ENCODE measurements around the gene DNHD1. TPM values are rescaled to one million over a fixed set of nuclear protein-coding genes. Genes with fewer than 3 reads are reported as not detected.

DNHD1 gene
- total and polyA plus RNA-seq, 2 of the 8 experiments (the other 6 are each of a cell fraction or from before 2014, with no cell fraction given) = 5.0 to 6.8 TPM

DNA sequence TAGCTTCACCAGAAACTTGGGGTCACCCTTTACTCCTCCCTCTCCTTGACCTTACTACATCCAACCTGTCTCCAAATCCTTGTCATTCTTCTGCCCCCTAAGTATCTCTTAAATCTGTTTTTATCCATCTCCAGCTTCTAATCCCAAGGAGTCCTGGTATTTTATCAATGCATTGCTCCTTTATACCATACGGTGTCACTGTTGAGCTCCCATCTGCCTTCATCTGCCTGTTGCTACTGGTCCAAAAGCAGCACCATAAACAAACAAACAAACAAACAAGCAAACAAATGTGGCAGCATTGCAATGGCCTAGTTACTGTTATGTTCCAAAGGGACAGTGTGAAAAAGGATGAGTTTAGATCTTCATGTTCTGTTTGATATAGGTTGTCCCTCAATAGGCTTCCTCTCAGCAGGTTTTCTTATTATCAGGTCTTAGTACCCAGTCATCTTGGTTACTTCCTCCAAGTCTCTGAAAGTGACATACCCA lies 34.2 kb downstream of the DNHD1 start:
- no peak overlapping the region for H3K9ac ChIP-seq (replicated peaks in 1 of 4; ENCODE audit: extremely low read depth in 1 of 4, low read depth in 3 of 4, low read length in 3 of 4)
- no peaks in the 10 kb centered on the region for H3K23me2 ChIP-seq (ENCODE audit: low read depth, low read length)
- H2BK15ac ChIP-seq (ENCODE audit: low read length) = no peak overlapping the region
- no peaks in the 10 kb centered on the region for H3K4me1 ChIP-seq (replicated peaks in 1 of 4; ENCODE audit: control insufficient read depth in 3 of 4, insufficient read depth in 4 of 4, low read length in 3 of 4)
- H3K4me2 ChIP-seq (ENCODE audit: insufficient read depth in 1 of 2, low read depth in 2 of 2, low read length in 2 of 2) = no peak overlapping the region
- CTCF ChIA-PET (ENCODE audit: partially characterized antibody) = interaction anchor here (0.6 to 6.7 kb wide), 60 partner anchors 12 to 227 kb away, joined by 3 to 64 read pairs (median 4); partner anchors contain the start of genes DNHD1, ILK, RRP8 and TAF10
- H3K4ac ChIP-seq (replicated peaks; ENCODE audit: insufficient read length, low read depth, low read length) = no peak overlapping the region
- H3K14ac ChIP-seq (ENCODE audit: insufficient read length) = no peak overlapping the region
- POLR2A ChIA-PET (ENCODE audit: partially characterized antibody) = interaction anchor here (0.6 to 1.5 kb wide), 8 partner anchors 10 to 159 kb away, joined by 3 to 4 read pairs (median 3); partner anchors contain the start of genes DNHD1, MRPL17 and TAF10
- H3K36me3 ChIP-seq (ENCODE audit: control insufficient read depth in 2 of 4, insufficient read depth in 4 of 4, low read length in 3 of 4) = peaks cover 0 to 3% (median under 1%) of the 10 kb centered on the region in 4 experiments; a peak in 2 of 8 replicates
- H3K23ac ChIP-seq (ENCODE audit: insufficient read length) = no peak overlapping the region
- no peak overlapping the region for H4K5ac ChIP-seq (ENCODE audit: insufficient read length, low read depth, low read length)
- DNase-seq (ENCODE audit: low read depth in 1 of 2, low spot score in 2 of 2) (no peak), FAIRE-seq (peak; percentile 97)
- no peak overlapping the region for H2AFZ ChIP-seq (ENCODE audit: low read length)
- no peaks in the 10 kb centered on the region for H3K9me3 ChIP-seq (ENCODE audit: insufficient read depth in 2 of 2, low read depth in 1 of 2, low read length in 1 of 2)
- no peak overlapping the region for H2AK5ac ChIP-seq (ENCODE audit: low read depth, low read length)
- no peak overlapping the region; the same call in 1 of the 2 replicates for H3K27ac ChIP-seq (ENCODE audit: low read depth, low read length)
- no peak overlapping the region for H4K91ac ChIP-seq (replicated peaks; ENCODE audit: insufficient read length, low read length)
- H3K79me1 ChIP-seq (ENCODE audit: low read depth, low read length) = no peaks in the 10 kb centered on the region
- H3K4me3 ChIP-seq (ENCODE audit: extremely low read depth in 1 of 4, insufficient read depth in 2 of 4, low read depth in 3 of 4, low read length in 4 of 4) = no peak overlapping the region
- H4K20me1 ChIP-seq (replicated peaks in 1 of 2; ENCODE audit: control insufficient read depth in 1 of 2, insufficient read depth in 2 of 2, low read length in 2 of 2) = no peaks in the 10 kb centered on the region
- no peak overlapping the region for H3K56ac ChIP-seq (replicated peaks; ENCODE audit: insufficient read length, low read depth, low read length)
- TF ChIP-seq ASH2L (IDR thresholded peaks at IDR 0.05; ENCODE audit: low read length) (no peak), TEAD4 (IDR thresholded peaks at IDR 0.05; ENCODE audit: low read depth, low read length) (peak; percentile 61), RAD21 (IDR thresholded peaks at IDR 0.05 in 1 of 2, conservative IDR thresholded peaks at IDR 0.05 in 1 of 2; ENCODE audit: low read depth in 2 of 2, low read length in 2 of 2) (peak; percentile 81 to 84), SUZ12 (IDR thresholded peaks at IDR 0.05; ENCODE audit: low read length) (no peak), MAFK (IDR thresholded peaks at IDR 0.05; ENCODE audit: low read depth, low read length) (0 out of 2 replicates have a peak, but pooled peaks have one; percentile 15)
- TF ChIP-seq, protein P1, sequence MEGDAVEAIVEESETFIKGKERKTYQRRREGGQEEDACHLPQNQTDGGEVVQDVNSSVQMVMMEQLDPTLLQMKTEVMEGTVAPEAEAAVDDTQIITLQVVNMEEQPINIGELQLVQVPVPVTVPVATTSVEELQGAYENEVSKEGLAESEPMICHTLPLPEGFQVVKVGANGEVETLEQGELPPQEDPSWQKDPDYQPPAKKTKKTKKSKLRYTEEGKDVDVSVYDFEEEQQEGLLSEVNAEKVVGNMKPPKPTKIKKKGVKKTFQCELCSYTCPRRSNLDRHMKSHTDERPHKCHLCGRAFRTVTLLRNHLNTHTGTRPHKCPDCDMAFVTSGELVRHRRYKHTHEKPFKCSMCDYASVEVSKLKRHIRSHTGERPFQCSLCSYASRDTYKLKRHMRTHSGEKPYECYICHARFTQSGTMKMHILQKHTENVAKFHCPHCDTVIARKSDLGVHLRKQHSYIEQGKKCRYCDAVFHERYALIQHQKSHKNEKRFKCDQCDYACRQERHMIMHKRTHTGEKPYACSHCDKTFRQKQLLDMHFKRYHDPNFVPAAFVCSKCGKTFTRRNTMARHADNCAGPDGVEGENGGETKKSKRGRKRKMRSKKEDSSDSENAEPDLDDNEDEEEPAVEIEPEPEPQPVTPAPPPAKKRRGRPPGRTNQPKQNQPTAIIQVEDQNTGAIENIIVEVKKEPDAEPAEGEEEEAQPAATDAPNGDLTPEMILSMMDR (IDR thresholded peaks at IDR 0.05; ENCODE audit: control extremely low read depth in 1 of 3, insufficient read depth in 1 of 3, low read depth in 1 of 3, low read length in 3 of 3) = peak in 2 of 3 experiments; percentile 76 to 80; a peak in 3 of 4 replicates
- H3K18ac ChIP-seq (ENCODE audit: extremely low read depth, low read length) = no peak overlapping the region
- no peak overlapping the region for H2BK12ac ChIP-seq (ENCODE audit: low read depth, low read length)
- H3K79me2 ChIP-seq (ENCODE audit: control insufficient read depth in 1 of 2, insufficient read depth in 2 of 2, low read length in 2 of 2) = no peaks in the 10 kb centered on the region
- H4K8ac ChIP-seq (ENCODE audit: extremely low read depth, insufficient read depth, low read length) = no peak overlapping the region
- H2BK20ac ChIP-seq (ENCODE audit: low read length) = no peak overlapping the region
- WGBS, 2 experiments (ENCODE audit: extremely low coverage in 1 of 2, insufficient coverage in 1 of 2, insufficient read length in 1 of 2, insufficient replicate concordance in 2 of 2, low coverage in 1 of 2, low lambda C conversion rate in 2 of 2, missing lambda C conversion rate in 1 of 2) = 0% methylated on average over 1 of the region's 1 CpG; no CpG with 5 or more reads in 1 of the 2 experiments
- H3K27me3 ChIP-seq (replicated peaks in 1 of 4; ENCODE audit: control insufficient read depth in 3 of 4, extremely low read depth in 1 of 4, insufficient read depth in 3 of 4, low read length in 3 of 4) = no peaks in the 10 kb centered on the region
- H2BK5ac ChIP-seq (ENCODE audit: low read depth, low read length) = no peak overlapping the region
- H2BK120ac ChIP-seq (replicated peaks; ENCODE audit: low read depth, low read length) = no peak overlapping the region

Data from H1 (cell line).